Fibroblast of mammary gland (primary cell): ENCODE measurements around the gene BLOC1S2.
A peak's percentile ranks its signal among the peaks of the same experiment; 100 is the strongest.

Experiments
- DNase-seq: peaks from one replicate; pipeline ENCODE4 v3.0.0-alpha.2; 2010; ENCODE audit warnings: low read depth
- H3K4me3 ChIP-seq: 2 replicates; pipeline ENCODE4 v1.5.1; 2011; ENCODE audit warnings: low read depth, mild to moderate bottlenecking, low read length, moderate library complexity; ENCODE audit not compliant: control insufficient read depth
- CTCF ChIP-seq: conservative IDR thresholded peaks from 2 replicates; pipeline ENCODE4 v1.5.1; 2011; ENCODE audit warnings: low read depth, low read length, inconsistent platforms; ENCODE audit not compliant: control insufficient read depth, insufficient read depth

The BLOC1S2 gene

GRCh38 chr10:100286051-100287033 is at the start of gene BLOC1S2:
Gene BLOC1S2 (minus strand): TSS chr10:100286680. CDS start chr10:100286659, 21 bp downstream.
- no peak for TF ChIP-seq CTCF
- H3K4me3 ChIP-seq = peak within 1 kb of the TSS; percentile 89
- DNase-seq = peak; percentile 95

DNA sequence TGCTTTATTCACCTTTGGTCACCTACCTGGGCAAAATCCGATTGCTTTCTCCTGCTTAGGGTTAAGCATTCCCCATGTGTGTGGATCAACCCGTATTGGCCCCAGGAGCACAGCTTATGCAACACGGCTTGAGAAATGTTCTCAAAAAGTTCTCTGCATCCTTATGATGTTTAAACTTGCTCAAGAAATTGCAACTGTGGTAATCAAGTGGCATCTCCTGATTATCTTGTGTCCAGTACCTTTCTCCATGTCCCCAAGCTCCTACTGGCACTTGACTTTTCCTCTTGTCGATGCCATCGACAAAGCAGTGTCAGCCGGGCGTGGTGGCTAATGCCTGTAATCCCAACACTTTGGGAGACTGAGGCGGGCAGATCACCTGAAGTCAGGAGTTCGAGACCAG is 48.3 kb upstream of the BLOC1S2 start:
- TF ChIP-seq CTCF = no peak
- no peak overlapping the region for H3K4me3 ChIP-seq
- DNase-seq = peak; percentile 19

DNA sequence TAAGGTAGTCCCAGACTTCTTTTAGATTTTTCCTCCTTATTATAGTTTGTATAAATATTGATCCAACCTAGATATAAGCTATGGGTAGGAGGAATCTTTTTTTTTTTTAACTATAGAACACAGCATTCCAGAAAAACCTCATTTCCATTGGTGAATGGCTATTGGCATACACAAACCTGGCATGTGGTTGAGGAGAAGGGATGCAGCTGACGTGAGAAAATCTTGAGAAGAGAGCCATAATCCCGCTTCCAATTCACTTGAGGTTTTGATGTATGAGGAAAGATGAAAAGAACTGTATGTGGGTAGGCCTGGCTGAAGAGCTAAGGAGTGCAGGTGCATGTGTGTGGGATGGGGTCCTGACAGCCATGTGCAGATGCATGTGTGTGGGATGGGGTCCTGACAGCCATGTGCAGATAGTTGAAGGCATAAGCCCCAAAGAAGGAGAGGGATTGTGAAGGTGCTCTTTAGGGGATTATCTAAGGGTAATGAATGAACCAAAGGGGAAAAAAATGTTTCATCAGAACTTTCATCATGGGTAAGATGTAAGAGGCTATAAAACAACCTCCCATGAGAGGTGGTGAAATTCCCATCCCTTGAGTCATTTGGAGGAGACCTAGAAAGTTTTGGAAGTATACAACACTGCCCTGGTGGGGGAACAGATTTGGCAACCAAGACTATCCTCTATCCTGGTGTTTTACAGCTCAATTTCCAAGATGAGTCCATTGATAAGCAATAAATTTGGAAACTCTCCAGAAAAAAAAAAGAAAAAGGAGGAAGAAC is 47.4 kb upstream of the BLOC1S2 start:
- TF ChIP-seq CTCF = no peak
- no peak overlapping the region for H3K4me3 ChIP-seq
- peak; percentile 71 for DNase-seq

DNA sequence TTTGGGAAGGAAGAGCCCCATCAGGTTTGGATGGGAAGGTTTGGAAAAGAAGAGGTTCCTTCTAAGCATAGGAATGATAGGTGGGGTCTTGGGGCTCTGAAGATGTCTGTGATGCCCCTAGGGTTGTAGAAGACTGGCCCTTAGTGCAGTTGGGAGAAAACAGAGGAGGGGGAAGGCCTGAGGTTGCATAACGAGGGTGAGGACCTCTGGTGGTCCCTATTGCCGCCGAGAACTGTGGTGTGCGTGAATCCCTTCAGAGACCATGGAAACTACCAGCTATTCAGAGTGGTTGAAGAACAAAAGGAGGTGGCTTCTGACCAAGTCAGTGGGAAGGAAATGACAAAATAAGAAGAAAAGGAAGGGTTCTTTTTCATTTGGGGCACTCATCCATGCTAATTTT is 46.6 kb upstream of the BLOC1S2 start:
- no peak overlapping the region for H3K4me3 ChIP-seq
- no peak for DNase-seq
- TF ChIP-seq CTCF = no peak

DNA sequence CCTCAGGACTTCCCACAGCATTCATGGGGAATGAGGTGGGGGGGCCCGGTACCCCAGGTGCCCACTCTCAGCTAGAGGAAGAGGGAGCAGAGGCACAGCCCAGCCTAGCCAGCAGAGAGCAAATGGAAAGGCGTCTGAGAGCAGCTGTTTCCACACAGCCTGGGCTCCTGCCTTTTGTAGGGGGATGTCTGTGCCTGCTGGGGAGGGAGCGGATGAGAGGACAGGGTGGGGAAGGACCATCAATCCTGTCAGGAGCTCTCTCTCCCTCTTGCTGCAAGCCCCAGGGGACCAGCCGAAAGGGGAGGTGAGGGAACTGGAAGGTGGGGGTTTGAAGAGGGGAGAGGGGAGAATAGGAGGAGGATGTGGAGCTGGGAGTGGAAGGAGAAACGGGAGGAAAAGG is 43.6 kb upstream of the BLOC1S2 start, which contains the start of gene PKD2L1:
Gene PKD2L1 (minus strand): TSS at position 150 of the 400 bp plus-strand sequence. CDS start 125 bp downstream, at position 25.
- no peak for DNase-seq
- TF ChIP-seq CTCF = no peak

DNA sequence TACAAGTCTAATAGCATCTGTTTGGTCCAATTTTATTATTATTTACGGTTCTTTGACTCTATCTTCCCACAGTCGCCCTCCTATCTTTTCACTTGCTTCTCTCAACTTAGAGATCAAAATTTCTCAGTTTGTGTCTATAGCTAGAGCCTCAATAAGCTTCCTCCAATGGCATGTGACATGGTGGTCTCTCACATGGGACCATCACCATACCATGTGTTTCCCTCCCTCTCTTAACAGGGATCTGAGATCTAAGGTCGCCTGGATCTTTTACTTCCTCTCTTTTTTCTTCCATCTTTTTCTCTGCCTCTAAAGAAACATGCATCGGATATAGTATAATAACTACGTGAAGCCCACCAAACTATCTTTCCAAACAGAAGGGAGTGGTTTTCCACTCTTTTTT is 41.7 kb upstream of the BLOC1S2 start:
- no peak for DNase-seq
- no peak overlapping the region for H3K4me3 ChIP-seq
- no peak for TF ChIP-seq CTCF

More for the DNA sequence above, 43.6 kb upstream of the BLOC1S2 start, which contains the start of gene PKD2L1:
- no peak within 1 kb of the TSS for H3K4me3 ChIP-seq
